ENCODE results near the gene TFF3. TPM values are rescaled to one million over a fixed set of nuclear protein-coding genes. Genes with fewer than 3 reads are reported as not detected.

Gene TFF3
- total RNA-seq, 2 donors from 2014 or later, result 5.5 TPM; not detected in 1

DNA sequence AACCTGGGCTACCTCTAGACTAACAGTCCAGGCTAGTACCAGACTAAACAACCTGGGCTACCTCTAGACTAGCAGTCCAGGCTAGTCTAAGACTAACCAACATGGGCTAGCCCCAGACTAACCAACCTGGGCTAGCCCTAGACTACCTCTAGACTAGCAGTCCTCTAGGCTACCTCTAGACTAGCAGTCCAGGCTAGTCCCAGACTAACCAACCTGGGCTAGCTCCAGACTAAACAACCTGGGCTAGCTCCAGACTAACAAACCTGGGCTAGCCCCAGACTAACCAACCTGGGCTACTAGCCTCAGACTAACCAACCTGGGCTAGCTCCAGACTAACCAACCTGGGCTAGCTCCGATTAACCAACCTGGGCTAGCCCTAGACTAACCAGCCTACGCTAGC, 33.6 kb upstream of the TFF3 start:
- no peak overlapping the region for H3K4me3 ChIP-seq (ENCODE audit: low read length)
- peak; percentile 8 for DNase-seq
- TF ChIP-seq, protein P1, sequence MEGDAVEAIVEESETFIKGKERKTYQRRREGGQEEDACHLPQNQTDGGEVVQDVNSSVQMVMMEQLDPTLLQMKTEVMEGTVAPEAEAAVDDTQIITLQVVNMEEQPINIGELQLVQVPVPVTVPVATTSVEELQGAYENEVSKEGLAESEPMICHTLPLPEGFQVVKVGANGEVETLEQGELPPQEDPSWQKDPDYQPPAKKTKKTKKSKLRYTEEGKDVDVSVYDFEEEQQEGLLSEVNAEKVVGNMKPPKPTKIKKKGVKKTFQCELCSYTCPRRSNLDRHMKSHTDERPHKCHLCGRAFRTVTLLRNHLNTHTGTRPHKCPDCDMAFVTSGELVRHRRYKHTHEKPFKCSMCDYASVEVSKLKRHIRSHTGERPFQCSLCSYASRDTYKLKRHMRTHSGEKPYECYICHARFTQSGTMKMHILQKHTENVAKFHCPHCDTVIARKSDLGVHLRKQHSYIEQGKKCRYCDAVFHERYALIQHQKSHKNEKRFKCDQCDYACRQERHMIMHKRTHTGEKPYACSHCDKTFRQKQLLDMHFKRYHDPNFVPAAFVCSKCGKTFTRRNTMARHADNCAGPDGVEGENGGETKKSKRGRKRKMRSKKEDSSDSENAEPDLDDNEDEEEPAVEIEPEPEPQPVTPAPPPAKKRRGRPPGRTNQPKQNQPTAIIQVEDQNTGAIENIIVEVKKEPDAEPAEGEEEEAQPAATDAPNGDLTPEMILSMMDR (conservative IDR thresholded peaks at IDR 0.05), result no peak
- Mint-ChIP-seq H3K4me1 (no peaks in the 10 kb centered on the region), H3K36me3 (ENCODE audit: low read depth) (no peaks in the 10 kb centered on the region), H3K27me3 (ENCODE audit: insufficient read depth) (no peaks in the 10 kb centered on the region), H3K9me3 (no peaks in the 10 kb centered on the region), H3K27ac (no peak overlapping the region), H3K4me3 (no peak overlapping the region)
- no peaks in the 10 kb centered on the region for H3K27me3 ChIP-seq (ENCODE audit: control insufficient read depth, insufficient read depth, low read length, poor library complexity, severe bottlenecking)
- no peaks in the 10 kb centered on the region for H3K36me3 ChIP-seq (ENCODE audit: control insufficient read depth, insufficient read depth, low read length)
- no peak overlapping the region for H3K27ac ChIP-seq (ENCODE audit: low read depth, low read length)
- H3K9me3 ChIP-seq (ENCODE audit: control insufficient read depth, low read length), result no peaks in the 10 kb centered on the region
- 97% methylated on average over 2 of the region's 2 CpGs; no CpG with 5 or more reads in 1 of the 2 experiments for WGBS, 2 experiments (ENCODE audit: insufficient coverage in 1 of 2, insufficient read length in 1 of 2)
- no peaks in the 10 kb centered on the region for H3K4me1 ChIP-seq (ENCODE audit: control insufficient read depth, insufficient read depth, low read length)
- no peak overlapping the region for H3K9ac ChIP-seq (ENCODE audit: extremely low read depth, low read length, poor library complexity, severe bottlenecking)

DNA sequence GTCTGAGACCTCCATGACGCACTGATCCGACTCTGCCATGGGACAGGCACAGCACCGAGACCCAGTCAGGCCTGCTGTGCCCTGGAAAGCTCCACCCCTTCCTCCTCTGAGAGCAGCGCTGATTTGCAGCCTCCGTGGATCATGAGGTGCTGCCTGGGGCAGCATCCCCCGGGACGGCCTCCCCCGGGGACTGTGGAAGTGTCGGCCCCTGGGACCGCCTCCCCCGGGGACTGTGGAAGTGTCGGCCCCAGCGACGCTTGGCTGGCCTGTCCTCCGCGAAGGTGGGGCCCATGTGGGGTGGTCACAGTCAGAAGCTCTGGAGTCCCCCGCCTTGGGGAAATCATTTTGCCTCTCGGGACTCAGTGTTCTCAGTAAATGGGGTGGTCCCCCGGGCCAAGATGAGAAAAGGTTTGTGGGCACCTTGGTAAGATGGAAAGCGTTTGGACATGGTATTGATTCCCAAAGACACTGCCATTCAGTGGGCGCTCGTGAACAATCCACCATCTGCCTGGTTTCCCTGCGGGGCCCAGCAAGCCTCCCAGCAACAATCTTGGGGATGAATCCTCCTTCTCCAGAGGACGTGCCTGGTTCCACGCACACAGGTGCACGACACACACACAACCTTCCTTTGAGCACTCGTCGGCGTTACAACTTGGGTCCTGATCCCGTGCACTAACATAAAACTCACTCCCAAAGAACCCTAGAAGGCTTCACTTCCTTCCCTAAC, 32.6 kb upstream of the TFF3 start:
- Mint-ChIP-seq H3K27ac (no peak overlapping the region), H3K36me3 (ENCODE audit: low read depth) (no peaks in the 10 kb centered on the region), H3K4me1 (no peaks in the 10 kb centered on the region), H3K27me3 (ENCODE audit: insufficient read depth) (no peaks in the 10 kb centered on the region), H3K9me3 (no peaks in the 10 kb centered on the region), H3K4me3 (no peak overlapping the region)
- Histone ChIP-seq H3K36me3 (ENCODE audit: control insufficient read depth, insufficient read depth, low read length) (no peaks in the 10 kb centered on the region), H3K9me3 (ENCODE audit: control insufficient read depth, low read length) (no peaks in the 10 kb centered on the region), H3K4me3 (ENCODE audit: low read length) (no peak overlapping the region), H3K9ac (ENCODE audit: extremely low read depth, low read length, poor library complexity, severe bottlenecking) (no peak overlapping the region), H3K4me1 (ENCODE audit: control insufficient read depth, insufficient read depth, low read length) (no peaks in the 10 kb centered on the region), H3K27ac (ENCODE audit: low read depth, low read length) (no peak overlapping the region), H3K27me3 (ENCODE audit: control insufficient read depth, insufficient read depth, low read length, poor library complexity, severe bottlenecking) (no peaks in the 10 kb centered on the region)
- DNase-seq, result no peak
- WGBS, 2 experiments (ENCODE audit: insufficient coverage in 1 of 2, insufficient read length in 1 of 2), result 94% methylated on average over 20 to 30 of the region's 30 CpGs
- TF ChIP-seq, protein P1 (conservative IDR thresholded peaks at IDR 0.05), result no peak

DNA sequence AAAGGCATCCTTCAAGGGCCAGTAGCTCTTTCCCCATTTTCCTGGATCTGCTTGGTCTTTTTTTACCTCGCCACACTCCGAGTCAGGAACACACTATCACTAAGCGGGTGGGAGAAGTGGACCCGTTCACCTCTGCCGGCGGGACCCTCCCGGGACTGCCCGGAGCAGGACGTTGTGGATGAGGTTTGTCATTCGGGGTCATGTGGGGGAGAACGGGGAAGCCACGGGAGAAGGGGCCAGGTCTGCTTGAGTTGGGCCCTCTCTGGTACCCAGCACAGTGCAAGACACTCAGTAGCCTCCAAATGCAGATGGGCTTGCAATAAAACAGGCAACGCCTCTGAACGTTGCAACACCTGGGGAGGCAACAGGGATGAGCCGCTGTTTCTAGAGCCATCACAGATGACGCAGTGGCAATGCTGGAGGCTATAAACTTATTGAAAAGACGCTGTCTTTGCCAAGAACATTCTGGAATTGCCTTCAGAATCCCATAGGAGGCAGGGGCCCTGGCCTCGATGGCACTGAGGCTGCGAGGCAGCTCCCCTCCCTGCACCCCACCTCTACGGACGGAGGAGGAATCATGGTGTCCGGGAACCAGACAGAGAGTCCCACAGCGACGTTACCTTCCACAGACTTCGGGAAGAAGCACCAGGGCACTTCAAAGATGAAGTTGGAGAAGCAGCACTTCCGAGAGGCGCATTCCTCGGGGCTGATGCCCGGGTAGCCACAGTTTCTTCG, 31.8 kb upstream of the TFF3 start:
- H3K9me3 ChIP-seq (ENCODE audit: control insufficient read depth, low read length), result no peaks in the 10 kb centered on the region
- Mint-ChIP-seq H3K36me3 (ENCODE audit: low read depth) (no peaks in the 10 kb centered on the region), H3K4me3 (no peak overlapping the region), H3K27me3 (ENCODE audit: insufficient read depth) (no peaks in the 10 kb centered on the region), H3K4me1 (no peaks in the 10 kb centered on the region), H3K9me3 (no peaks in the 10 kb centered on the region), H3K27ac (no peak overlapping the region)
- peaks cover 2% of the 10 kb centered on the region for H3K4me1 ChIP-seq (ENCODE audit: control insufficient read depth, insufficient read depth, low read length)
- H3K27ac ChIP-seq (ENCODE audit: low read depth, low read length), result no peak overlapping the region
- 93 to 95% methylated on average over 27 to 30 of the region's 30 CpGs for WGBS, 2 experiments (ENCODE audit: insufficient coverage in 1 of 2, insufficient read length in 1 of 2)
- no peak overlapping the region for H3K9ac ChIP-seq (ENCODE audit: extremely low read depth, low read length, poor library complexity, severe bottlenecking)
- no peaks in the 10 kb centered on the region for H3K36me3 ChIP-seq (ENCODE audit: control insufficient read depth, insufficient read depth, low read length)
- peak; percentile 35 for DNase-seq
- TF ChIP-seq, protein P1 (conservative IDR thresholded peaks at IDR 0.05), result no peak
- no peaks in the 10 kb centered on the region for H3K27me3 ChIP-seq (ENCODE audit: control insufficient read depth, insufficient read depth, low read length, poor library complexity, severe bottlenecking)
- H3K4me3 ChIP-seq (ENCODE audit: low read length), result no peak overlapping the region
